Pancreas (tissue), 10 donors: ENCODE results near the gene UROS. TPM values are rescaled to one million over a fixed set of nuclear protein-coding genes. Genes with fewer than 3 reads are reported as not detected.

Experiments used
- ATAC-seq, 4 donors: fragments of 200-7000 bp; cut with Tn5 transposase; one replicate each; pipeline versions ENCODE4 v1.8.0 to v1.9.1; 2020; ENCODE audit warnings: mild to moderate bottlenecking in 4 of 4, moderate library complexity in 4 of 4
- DNase-seq, 6 donors: peaks; one replicate each; pipeline ENCODE4 v3.0.0-alpha.2; 2020
- FAIRE-seq: peaks from 2 replicates; lab custom pipeline; 2012; peaks lifted over from hg19 to GRCh38; lab: Jason Lieb, UNC
- H3K27ac ChIP-seq, 4 donors: fragments of 200-600 bp; sonication (generic); 1 replicate in 3 of 4; 2 replicates in 1 of 4; pipeline versions ENCODE4 v1.5.0 to v1.8.0; 2020
- H3K27me3 ChIP-seq, 4 donors: fragments of 200-600 bp; one replicate each; pipeline ENCODE4 v1.8.0; 2021
- H3K36me3 ChIP-seq, 3 donors: fragments of 200-600 bp; sonication (generic) in 1 of 3; one replicate each; pipeline versions ENCODE4 v1.5.0 to v1.8.0; 2020 to 2021
- H3K4me1 ChIP-seq, 3 donors: fragments of 200-600 bp; one replicate each; pipeline ENCODE4 v1.8.0; 2021
- H3K4me3 ChIP-seq, 4 donors: fragments of 200-600 bp; sonication (generic) in 2 of 4; one replicate each; pipeline versions ENCODE4 v1.5.0 to v1.8.0; 2020 to 2021
- H3K9me3 ChIP-seq, 4 donors: fragments of 200-600 bp; one replicate each; pipeline ENCODE4 v1.8.0; 2021
- WGBS, 2 donors: extraction: QIAGEN DNeasy Blood & Tissue Kit; methylation state at CpG; one replicate each; pipeline ENCODE4 v1.1.7; 2013; 5-methylcytosine and 5-hydroxymethylcytosine counted together
- intact Hi-C, 3 donors: fragments of 100-400 bp; cut with DNase I; formaldehyde crosslinking; loops; one replicate each; pipeline versions ENCODE4 v1.11.1 to v1.14.2; 2022
- polyA plus RNA-seq, 2 donors: library from polyadenylated mRNA; stranded (reverse); fragments of 200-250 nt; gene quantifications; one replicate each; pipeline ENCODE4 v1.2.3, GENCODE V29; 2013
- total RNA-seq, 6 donors: library from RNA; stranded (reverse); fragmentation: NEBNext Ultra II Directional in 4 of 6; extraction: Animal tissue kit (Norgen Biotek cat#: 25700) in 4 of 6; gene quantifications; one replicate each; pipeline versions ENCODE4 v1.2.1 to v1.2.4, GENCODE V29; 2021 to 2023
- TF ChIP-seq, protein P1 (sequence below), 4 donors: fragments of 200-600 bp; sonication (generic) in 3 of 4; IDR thresholded peaks; one replicate each; pipeline versions ENCODE4 v1.5.0 to v1.8.0; 2021; ENCODE audit warnings: antibody characterized with exemption in 4 of 4
- donor health status: healthy with polysubstance abuse.
- donor health status: DM: no; HTN: no; CAD: no; lungs with moderate emphysema.
- donor health status: DM: no; HTN: no; CAD: no.
- donor health status: control.
- donor health status: control.
- donor health status: Bipolar disorder and iron deficiency.
- donor health status: DM: yes; HTN: yes; CAD: no.
- donor health status: DM: no; HTN: no; CAD: no.
- donor health status: DM: no; HTN: no; CAD: no.
- donor health status: DM: yes; HTN: yes; CAD: no.

The UROS gene
- total and polyA plus RNA-seq, 8 donors, result 12.8 to 34.4 (median 19.0) TPM

DNA sequence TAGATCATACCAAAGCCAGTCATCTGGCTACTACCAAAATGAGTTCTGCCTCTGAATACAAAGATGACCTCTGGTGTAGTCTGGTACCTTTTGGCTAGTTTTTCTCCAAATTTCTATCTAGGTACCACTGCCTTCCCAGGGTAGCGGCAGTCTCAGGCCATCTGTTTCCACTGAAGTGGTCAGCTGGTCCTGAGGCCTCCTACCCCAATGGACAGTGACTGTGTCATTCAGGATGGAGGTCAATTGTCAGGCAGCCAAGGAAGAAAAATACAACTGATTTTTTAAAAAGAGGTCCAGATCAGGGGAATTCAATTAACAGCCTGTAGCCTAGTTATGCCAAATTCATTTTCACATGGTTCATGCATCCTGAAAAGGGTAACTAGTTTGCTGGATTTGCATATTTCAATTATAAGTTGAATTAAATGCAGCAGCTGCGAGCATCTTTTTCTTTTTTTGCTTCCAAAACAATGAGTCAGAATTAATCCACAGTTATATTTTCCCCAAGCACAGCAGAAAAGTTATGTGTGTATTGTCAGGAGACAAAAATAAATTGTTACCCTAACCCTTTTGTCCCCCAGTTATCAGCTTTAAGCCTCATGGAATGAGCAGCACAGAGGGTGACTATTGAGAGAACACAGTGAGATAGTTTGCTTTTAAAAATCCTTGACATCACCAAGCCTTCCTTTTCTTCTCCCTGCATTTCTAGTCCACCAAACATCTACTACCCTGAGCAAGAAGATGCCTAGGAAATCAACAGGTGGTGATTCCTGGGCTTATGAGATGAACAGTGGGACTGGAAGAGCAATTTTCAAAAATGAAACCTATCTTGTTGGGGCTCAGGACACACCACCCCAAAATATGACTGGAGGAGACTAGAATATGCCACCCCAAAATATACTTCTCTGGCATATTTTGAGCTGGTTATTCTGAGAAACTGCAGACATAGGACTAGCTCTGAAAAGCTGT lies 28.0 kb upstream of the UROS start:
- 93 to 94% methylated on average over 2 of the region's 2 CpGs for WGBS, 2 donors
- FAIRE-seq, result no peak
- intact Hi-C loops, result no loop called here
- Histone ChIP-seq H3K27me3 (no peaks in the 10 kb centered on the region), H3K36me3 (peaks cover 0 to 32% (median 7%) of the 10 kb centered on the region in 3 donors), H3K4me1 (peaks cover 6 to 19% (median 9%) of the 10 kb centered on the region in 3 donors), H3K27ac (peak overlapping the region in 1 of 4 donors; percentile 1), H3K9me3 (no peaks in the 10 kb centered on the region), H3K4me3 (no peak overlapping the region)
- DNase-seq, result no peak
- ATAC-seq, result no peak
- TF ChIP-seq, protein P1, sequence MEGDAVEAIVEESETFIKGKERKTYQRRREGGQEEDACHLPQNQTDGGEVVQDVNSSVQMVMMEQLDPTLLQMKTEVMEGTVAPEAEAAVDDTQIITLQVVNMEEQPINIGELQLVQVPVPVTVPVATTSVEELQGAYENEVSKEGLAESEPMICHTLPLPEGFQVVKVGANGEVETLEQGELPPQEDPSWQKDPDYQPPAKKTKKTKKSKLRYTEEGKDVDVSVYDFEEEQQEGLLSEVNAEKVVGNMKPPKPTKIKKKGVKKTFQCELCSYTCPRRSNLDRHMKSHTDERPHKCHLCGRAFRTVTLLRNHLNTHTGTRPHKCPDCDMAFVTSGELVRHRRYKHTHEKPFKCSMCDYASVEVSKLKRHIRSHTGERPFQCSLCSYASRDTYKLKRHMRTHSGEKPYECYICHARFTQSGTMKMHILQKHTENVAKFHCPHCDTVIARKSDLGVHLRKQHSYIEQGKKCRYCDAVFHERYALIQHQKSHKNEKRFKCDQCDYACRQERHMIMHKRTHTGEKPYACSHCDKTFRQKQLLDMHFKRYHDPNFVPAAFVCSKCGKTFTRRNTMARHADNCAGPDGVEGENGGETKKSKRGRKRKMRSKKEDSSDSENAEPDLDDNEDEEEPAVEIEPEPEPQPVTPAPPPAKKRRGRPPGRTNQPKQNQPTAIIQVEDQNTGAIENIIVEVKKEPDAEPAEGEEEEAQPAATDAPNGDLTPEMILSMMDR (IDR thresholded peaks at IDR 0.05), result no peak

DNA sequence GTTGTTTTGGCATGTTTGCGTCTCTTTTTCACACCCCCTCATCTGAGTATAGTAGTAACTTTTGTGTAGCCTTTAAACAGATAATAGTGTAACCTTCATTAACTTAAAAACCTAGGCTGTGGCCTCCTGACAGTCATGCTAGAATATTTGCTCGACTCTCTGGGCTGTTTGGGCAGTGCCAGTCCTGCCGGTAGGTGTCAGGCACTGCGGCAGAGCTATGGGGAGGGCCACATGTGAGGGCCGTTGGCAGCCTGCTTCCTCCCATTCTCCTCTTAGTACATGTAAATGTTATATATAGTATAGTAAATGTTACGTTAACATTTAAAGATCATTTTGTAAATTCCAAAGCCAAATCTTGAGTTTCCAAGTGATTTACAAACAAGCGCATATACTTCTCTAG lies 26.4 kb upstream of the UROS start:
- no peak for DNase-seq
- Histone ChIP-seq H3K4me3 (no peak overlapping the region), H3K36me3 (peaks cover 0 to 32% (median 7%) of the 10 kb centered on the region in 3 donors), H3K4me1 (peaks cover 18 to 35% (median 23%) of the 10 kb centered on the region in 3 donors), H3K27ac (no peak overlapping the region), H3K27me3 (no peaks in the 10 kb centered on the region), H3K9me3 (no peaks in the 10 kb centered on the region)
- intact Hi-C loops, result no loop called here
- WGBS, 2 donors, result 57 to 58% methylated on average over 7 of the region's 7 CpGs
- no peak for FAIRE-seq
- TF ChIP-seq, protein P1 (IDR thresholded peaks at IDR 0.05), result peak in 1 of 4 donors; percentile 14
- peak in 3 of 4 donors; percentile 33 to 64 (median 58) for ATAC-seq

DNA sequence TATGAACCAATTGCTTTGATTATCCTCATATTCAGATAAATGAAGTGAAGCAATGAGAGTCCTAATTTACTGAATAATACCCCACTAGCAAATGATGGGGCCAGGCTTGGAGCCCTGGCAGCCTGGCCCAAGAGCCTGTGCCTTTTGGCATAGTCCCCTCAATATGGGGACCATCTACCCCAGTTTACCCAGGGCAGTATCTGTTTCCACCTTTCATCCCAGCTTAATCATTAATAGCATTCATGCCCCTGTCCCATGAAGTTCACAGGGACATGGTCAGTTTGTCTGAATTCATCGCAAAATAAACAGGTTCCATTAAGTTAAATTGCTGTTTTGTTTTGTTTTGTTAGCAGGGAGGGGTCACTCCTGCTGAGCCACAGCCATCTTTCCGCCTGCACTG lies 25.8 kb upstream of the UROS start:
- 59 to 61% methylated on average over 2 of the region's 2 CpGs for WGBS, 2 donors
- peaks cover 0 to 32% (median 7%) of the 10 kb centered on the region in 3 donors for H3K36me3 ChIP-seq
- H3K4me3 ChIP-seq, result no peak overlapping the region
- intact Hi-C loops, result no loop called here
- H3K27ac ChIP-seq, result no peak overlapping the region
- FAIRE-seq (no peak), DNase-seq (no peak), ATAC-seq (no peak)
- H3K4me1 ChIP-seq, result peaks cover 23 to 40% (median 29%) of the 10 kb centered on the region in 3 donors
- H3K27me3 ChIP-seq, result no peaks in the 10 kb centered on the region
- H3K9me3 ChIP-seq, result no peaks in the 10 kb centered on the region
- TF ChIP-seq, protein P1 (IDR thresholded peaks at IDR 0.05), result no peak

DNA sequence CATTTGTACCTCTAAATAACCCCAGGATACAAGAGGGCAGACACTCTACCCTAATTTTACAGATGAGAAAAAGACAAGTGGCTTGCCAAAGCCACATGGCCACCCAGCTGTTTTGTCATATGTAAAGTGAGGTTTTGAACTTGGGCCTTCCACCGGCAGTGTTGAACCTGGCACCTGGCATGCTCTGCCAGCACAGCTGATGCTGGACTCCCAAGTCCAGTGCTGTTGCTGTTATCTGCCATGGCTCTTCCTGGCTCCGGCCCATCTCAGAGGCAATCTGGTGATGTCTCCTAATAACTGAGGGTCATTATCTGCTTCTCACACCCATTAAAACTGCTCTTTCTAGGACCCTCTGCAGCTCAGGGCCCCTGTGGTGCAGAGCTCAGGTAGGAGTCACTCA lies 25.3 kb upstream of the UROS start:
- DNase-seq (no peak), ATAC-seq (no peak), FAIRE-seq (no peak)
- no peak overlapping the region for H3K27ac ChIP-seq
- intact Hi-C loops, result no loop called here
- TF ChIP-seq, protein P1 (IDR thresholded peaks at IDR 0.05), result no peak
- H3K4me3 ChIP-seq, result no peak overlapping the region
- peaks cover 23 to 40% (median 34%) of the 10 kb centered on the region in 3 donors for H3K4me1 ChIP-seq
- H3K27me3 ChIP-seq, result no peaks in the 10 kb centered on the region
- peaks cover 0 to 32% (median 7%) of the 10 kb centered on the region in 3 donors for H3K36me3 ChIP-seq
- no peaks in the 10 kb centered on the region for H3K9me3 ChIP-seq
- WGBS, 2 donors, result 40 to 49% methylated on average over 2 of the region's 2 CpGs
